ENCODE data around the gene IRGQ. TPM values are rescaled to one million over a fixed set of nuclear protein-coding genes. Genes with fewer than 3 reads are reported as not detected.

Gene IRGQ
- polyA plus RNA-seq, 1 experiment: 5.4 TPM

DNA sequence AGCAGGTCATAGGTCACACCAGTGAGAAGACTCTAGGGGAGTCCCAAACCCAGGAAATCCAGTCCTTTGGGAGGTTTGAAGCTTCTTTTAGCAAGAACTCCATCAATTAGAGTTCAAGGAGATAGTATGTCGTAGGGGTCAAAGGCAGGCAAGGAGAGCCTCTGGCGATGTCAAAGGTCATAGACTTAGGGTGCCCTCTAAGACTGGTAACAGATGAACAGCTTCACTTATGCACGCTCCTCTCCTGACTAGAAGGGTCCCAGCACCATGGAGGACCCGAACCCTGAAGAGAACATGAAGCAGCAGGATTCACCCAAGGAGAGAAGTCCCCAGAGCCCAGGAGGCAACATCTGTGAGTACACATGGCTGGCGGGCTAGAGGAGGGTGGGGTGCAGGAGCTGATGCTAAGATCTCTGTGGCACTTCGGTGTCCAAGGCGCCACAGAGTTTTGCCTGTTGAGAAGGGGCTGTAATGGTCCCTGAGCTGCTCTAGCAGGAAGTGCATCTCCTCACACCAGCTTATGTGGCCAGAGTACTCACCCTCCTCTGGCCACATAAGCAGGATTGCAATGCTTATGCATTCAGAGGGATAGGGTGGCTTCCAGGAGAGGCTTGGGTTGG, 1.0 kb upstream of the IRGQ start:
- TF ChIP-seq, protein P1, sequence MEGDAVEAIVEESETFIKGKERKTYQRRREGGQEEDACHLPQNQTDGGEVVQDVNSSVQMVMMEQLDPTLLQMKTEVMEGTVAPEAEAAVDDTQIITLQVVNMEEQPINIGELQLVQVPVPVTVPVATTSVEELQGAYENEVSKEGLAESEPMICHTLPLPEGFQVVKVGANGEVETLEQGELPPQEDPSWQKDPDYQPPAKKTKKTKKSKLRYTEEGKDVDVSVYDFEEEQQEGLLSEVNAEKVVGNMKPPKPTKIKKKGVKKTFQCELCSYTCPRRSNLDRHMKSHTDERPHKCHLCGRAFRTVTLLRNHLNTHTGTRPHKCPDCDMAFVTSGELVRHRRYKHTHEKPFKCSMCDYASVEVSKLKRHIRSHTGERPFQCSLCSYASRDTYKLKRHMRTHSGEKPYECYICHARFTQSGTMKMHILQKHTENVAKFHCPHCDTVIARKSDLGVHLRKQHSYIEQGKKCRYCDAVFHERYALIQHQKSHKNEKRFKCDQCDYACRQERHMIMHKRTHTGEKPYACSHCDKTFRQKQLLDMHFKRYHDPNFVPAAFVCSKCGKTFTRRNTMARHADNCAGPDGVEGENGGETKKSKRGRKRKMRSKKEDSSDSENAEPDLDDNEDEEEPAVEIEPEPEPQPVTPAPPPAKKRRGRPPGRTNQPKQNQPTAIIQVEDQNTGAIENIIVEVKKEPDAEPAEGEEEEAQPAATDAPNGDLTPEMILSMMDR (IDR thresholded peaks at IDR 0.05; ENCODE audit: insufficient read depth, low read depth, low read length): no peak
- ChIA-PET POLR2A (no interaction called here), CTCF (interaction anchor here (0.6 to 4.9 kb wide), 6 partner anchors 23 to 150 kb away, joined by 3 to 43 read pairs (median 4); partner anchors contain the start of gene ZNF575)
- Histone ChIP-seq H3K4me3 (ENCODE audit: low read depth, low read length) (peak overlapping the region; percentile 61), H3K36me3 (ENCODE audit: control insufficient read depth, insufficient read depth, low read length) (peaks cover 14% of the 10 kb centered on the region), H3K27me3 (ENCODE audit: control insufficient read depth, insufficient read depth, low read length) (no peaks in the 10 kb centered on the region)
- no peak for DNase-seq (ENCODE audit: low read depth)

DNA sequence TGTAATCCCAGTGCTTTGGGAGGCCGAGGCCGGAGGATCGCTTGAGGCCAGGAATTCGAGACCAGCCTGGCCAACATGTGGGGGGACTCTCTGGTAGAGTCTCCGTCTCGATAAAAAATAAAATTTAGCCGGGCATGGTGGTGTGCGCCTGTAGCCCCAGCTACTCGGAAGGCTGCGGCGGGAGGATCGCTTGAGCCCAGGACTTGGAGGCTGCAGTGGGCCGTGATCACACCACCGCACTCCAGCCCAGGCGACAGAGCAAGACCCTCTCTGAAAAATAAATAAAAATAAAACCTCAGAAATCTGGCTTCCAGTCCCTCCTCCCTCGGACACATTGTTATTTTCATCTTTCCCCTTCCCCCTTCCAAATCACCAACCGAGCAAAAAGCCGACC, 332 bp downstream of the IRGQ start:
- CTCF ChIA-PET: interaction anchor here (1.0 to 4.9 kb wide), 13 partner anchors 11 to 216 kb away, joined by 3 to 43 read pairs (median 7); partner anchors contain the start of genes ETHE1, PLAUR and ZNF575
- DNase-seq (ENCODE audit: low read depth): no peak
- Histone ChIP-seq H3K4me3 (ENCODE audit: low read depth, low read length) (peak overlapping the region; percentile 64), H3K36me3 (ENCODE audit: control insufficient read depth, insufficient read depth, low read length) (peaks cover 19% of the 10 kb centered on the region), H3K27me3 (ENCODE audit: control insufficient read depth, insufficient read depth, low read length) (no peaks in the 10 kb centered on the region)
- POLR2A ChIA-PET: interaction anchor here (0.7 kb wide), 1 partner anchor 67 kb away, joined by 3 read pairs; no protein-coding TSS in a partner anchor
- TF ChIP-seq, protein P1 (IDR thresholded peaks at IDR 0.05; ENCODE audit: insufficient read depth, low read depth, low read length): no peak

DNA sequence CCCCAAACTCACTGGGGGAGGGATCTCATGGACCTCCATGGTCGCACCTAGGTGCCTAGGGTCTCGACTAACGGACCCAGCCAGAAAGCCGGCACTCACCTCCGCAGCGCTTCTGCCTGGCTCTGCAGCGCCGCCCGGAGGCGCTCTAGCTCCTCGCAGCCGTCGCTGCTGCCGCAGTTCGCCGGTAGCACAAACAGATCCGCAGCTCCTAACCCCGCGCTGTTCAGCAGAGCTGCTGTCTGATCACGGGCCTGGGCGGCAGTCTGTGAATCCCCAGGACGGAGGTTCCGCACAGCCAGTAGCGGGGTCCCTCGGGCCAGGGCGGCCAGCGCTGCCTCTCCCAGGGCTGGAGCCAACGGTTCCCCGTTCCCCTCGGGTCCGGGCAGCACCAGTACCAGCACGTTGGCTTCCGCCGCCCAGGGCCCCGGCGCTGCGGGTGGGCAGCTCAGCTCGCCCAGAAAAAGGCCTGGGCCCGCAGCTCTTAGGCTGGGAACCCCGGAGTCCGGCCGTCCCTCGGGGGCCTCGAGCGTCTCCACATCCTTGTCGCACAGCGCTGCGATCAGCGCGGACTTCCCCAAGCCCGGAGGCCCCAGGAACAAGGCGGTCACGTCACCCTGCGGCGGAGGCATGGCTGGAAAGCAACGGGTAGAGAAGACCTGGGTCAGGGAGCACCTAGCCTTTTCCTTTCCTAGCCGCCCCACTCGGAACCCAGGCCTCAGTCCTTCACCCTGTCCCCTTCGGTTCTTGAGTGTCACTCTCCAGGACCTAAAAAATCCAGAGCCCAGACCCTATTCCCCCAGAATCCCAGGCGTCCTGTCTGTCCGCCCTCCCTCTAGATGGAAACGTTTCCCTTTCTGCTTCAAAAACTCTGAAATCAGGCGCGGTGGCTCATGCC, 977 bp downstream of the IRGQ start:
- Histone ChIP-seq H3K4me3 (ENCODE audit: low read depth, low read length) (peak overlapping the region; percentile 64), H3K36me3 (ENCODE audit: control insufficient read depth, insufficient read depth, low read length) (peaks cover 20% of the 10 kb centered on the region), H3K27me3 (ENCODE audit: control insufficient read depth, insufficient read depth, low read length) (no peaks in the 10 kb centered on the region)
- DNase-seq (ENCODE audit: low read depth): no peak
- ChIA-PET CTCF (interaction anchor here (0.6 to 4.9 kb wide), 24 partner anchors 11 to 230 kb away, joined by 3 to 43 read pairs (median 4); partner anchors contain the start of genes ETHE1, PLAUR, XRCC1 and ZNF575), POLR2A (no interaction called here)
- TF ChIP-seq, protein P1 (IDR thresholded peaks at IDR 0.05; ENCODE audit: insufficient read depth, low read depth, low read length): peak; percentile 92

DNA sequence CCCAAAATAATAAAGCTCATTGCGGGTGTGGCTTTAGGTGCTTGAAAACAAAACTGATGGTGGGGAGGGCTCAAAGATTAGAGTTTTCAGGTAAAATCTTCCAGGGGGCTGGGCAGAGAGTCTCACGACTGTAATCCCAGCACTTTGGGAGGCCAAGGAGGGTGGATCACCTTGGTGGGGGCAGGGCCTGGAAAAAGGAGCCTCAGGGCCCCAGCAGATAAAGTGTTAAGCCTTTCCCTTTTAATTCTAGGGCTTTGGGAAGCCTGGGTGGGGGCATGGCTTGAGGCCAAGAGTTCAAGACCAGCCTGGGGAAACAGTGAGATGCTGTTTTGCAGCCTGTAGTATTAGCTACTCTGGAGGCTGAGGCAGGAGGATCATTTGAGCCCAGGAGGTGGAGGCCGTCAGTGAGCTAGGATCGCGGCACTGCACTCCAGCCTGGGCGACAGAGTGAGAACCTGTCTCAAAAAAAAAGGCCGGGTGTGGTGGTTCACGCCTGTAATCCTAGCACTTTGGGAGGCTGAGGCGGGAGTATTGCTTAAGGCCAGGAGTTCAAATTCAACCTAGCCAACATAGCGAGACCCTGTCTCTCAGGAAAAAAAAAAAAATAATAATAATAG, 1.7 kb downstream of the IRGQ start:
- H3K27me3 ChIP-seq (ENCODE audit: control insufficient read depth, insufficient read depth, low read length): no peaks in the 10 kb centered on the region
- TF ChIP-seq, protein P1 (IDR thresholded peaks at IDR 0.05; ENCODE audit: insufficient read depth, low read depth, low read length): no peak
- peak overlapping the region; percentile 64 for H3K4me3 ChIP-seq (ENCODE audit: low read depth, low read length)
- H3K36me3 ChIP-seq (ENCODE audit: control insufficient read depth, insufficient read depth, low read length): peaks cover 19% of the 10 kb centered on the region
- CTCF ChIA-PET: interaction anchor here (0.6 to 4.9 kb wide), 23 partner anchors 10 to 231 kb away, joined by 3 to 43 read pairs (median 4); partner anchors contain the start of genes ETHE1, XRCC1 and ZNF575
- no peak for DNase-seq (ENCODE audit: low read depth)
- POLR2A ChIA-PET: interaction anchor here (0.6 kb wide), 1 partner anchor 74 kb away, joined by 4 read pairs; no protein-coding TSS in a partner anchor
